Measurements from ENCODE around the gene PLBD2. TPM values are rescaled to one million over a fixed set of nuclear protein-coding genes. Genes with fewer than 3 reads are reported as not detected.

Gene PLBD2
- total RNA-seq, 1 experiment from 2014 or later: 31.4 TPM

GRCh38 chr12:113314121-113314529 is 44.3 kb upstream of the PLBD2 start:
- Histone ChIP-seq H3K23ac (ENCODE audit: insufficient read length, low read depth, low read length) (no peak overlapping the region), H3K9ac (ENCODE audit: extremely low read depth, insufficient read length, low read length) (no peak overlapping the region)
- no peak overlapping the region for H3K4me3 Mint-ChIP-seq

More at GRCh38 chr12:113314121-113314529, 44.3 kb upstream of the PLBD2 start:
- H3K18ac ChIP-seq (ENCODE audit: insufficient read length, low read depth, low read length): no peak overlapping the region
- no peak overlapping the region for H2AFZ ChIP-seq (ENCODE audit: low read length)
- Mint-ChIP-seq H3K36me3 (ENCODE audit: insufficient read depth in 1 of 3, low read depth in 3 of 3) (peaks cover 23 to 50% (median 23%) of the 10 kb centered on the region in 3 experiments), H3K9me3 (peaks cover 4 to 8% of the 10 kb centered on the region in 2 experiments; a peak in 3 of 5 replicates), H3K27ac (peak overlapping the region in 2 of 3 experiments; percentile 48 to 69; a peak in 3 of 7 replicates), H3K4me1 (no peaks in the 10 kb centered on the region), H3K27me3 (ENCODE audit: low read depth) (no peaks in the 10 kb centered on the region)
- H3K56ac ChIP-seq (ENCODE audit: insufficient read length, low read depth, low read length): no peak overlapping the region
- H3K9me3 ChIP-seq (ENCODE audit: control insufficient read depth, low read depth, low read length): no peaks in the 10 kb centered on the region
- no peak overlapping the region for H2BK5ac ChIP-seq (ENCODE audit: insufficient read length, low read length)
- no peaks in the 10 kb centered on the region for H3K27me3 ChIP-seq (ENCODE audit: insufficient read depth, low read length)
- H3K4me1 ChIP-seq (ENCODE audit: insufficient read depth, low read length): no peaks in the 10 kb centered on the region
- H3K27ac ChIP-seq (ENCODE audit: insufficient read length, low read depth, low read length): no peak overlapping the region
- H3K14ac ChIP-seq (ENCODE audit: insufficient read depth, low read length): no peak overlapping the region
- H4K91ac ChIP-seq (ENCODE audit: insufficient read length, low read depth, low read length): no peak overlapping the region
- no peak for DNase-seq
- H4K20me1 ChIP-seq (ENCODE audit: control insufficient read depth, insufficient read depth, insufficient read length): no peaks in the 10 kb centered on the region
- WGBS (ENCODE audit: extremely low coverage, insufficient read length, low lambda C conversion rate): no CpG with 5 or more reads among the region's 7 CpGs
- H3K23me2 ChIP-seq (ENCODE audit: insufficient read length, low read depth, low read length, poor library complexity, severe bottlenecking): no peaks in the 10 kb centered on the region
- no peak overlapping the region for H3K4ac ChIP-seq (ENCODE audit: low read depth, low read length)
- H2AK5ac ChIP-seq (ENCODE audit: insufficient read length, low read length): no peak overlapping the region
- H3K4me2 ChIP-seq (ENCODE audit: insufficient read depth, insufficient read length, low read length): no peak overlapping the region
- no peak for TF ChIP-seq CTCF (conservative IDR thresholded peaks at IDR 0.05)
- H3T11ph ChIP-seq (ENCODE audit: low read length): no peak overlapping the region
- H2BK12ac ChIP-seq (ENCODE audit: insufficient read length, low read depth, low read length): no peak overlapping the region
- no peak overlapping the region for H2BK20ac ChIP-seq (ENCODE audit: low read depth, low read length, poor library complexity, severe bottlenecking)
- H3K79me2 ChIP-seq (ENCODE audit: insufficient read depth, low read length): no peaks in the 10 kb centered on the region
- H4K8ac ChIP-seq (replicated peaks; ENCODE audit: insufficient read length, low read depth, low read length): no peak overlapping the region
- no peak overlapping the region for H4K5ac ChIP-seq (ENCODE audit: insufficient read length, low read depth, low read length)
- no peaks in the 10 kb centered on the region for H3K79me1 ChIP-seq (ENCODE audit: insufficient read depth, low read depth, low read length, poor library complexity, severe bottlenecking)
- H2BK120ac ChIP-seq (ENCODE audit: low read depth, low read length, poor library complexity, severe bottlenecking): no peak overlapping the region
- H2BK15ac ChIP-seq (ENCODE audit: low read depth, low read length): no peak overlapping the region
